ENCODE data around the gene COLGALT1.

The COLGALT1 gene

DNA sequence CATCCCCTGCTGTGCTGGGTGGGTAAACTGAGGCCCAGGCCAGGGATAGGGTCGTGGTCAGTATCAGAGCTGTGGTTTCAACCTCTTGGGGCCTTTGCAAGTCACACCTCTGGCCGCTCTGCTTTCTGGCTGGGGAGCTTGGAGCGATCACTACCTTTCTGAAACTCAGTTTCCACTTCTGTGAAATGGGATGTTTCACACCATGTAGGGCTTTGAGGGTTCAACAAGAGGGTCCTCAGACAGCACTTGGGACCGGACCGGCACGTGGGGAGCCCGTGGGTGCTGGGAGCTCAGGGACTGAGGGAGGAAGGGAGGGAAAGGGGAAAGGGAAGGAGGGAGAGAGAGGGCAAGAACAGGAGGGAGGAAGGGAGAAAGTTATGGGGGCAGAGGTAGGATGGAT lies 22.9 kb upstream of the COLGALT1 start:
- Histone ChIP-seq H3K9me3 (ENCODE audit: insufficient read depth, low read length) (no peaks in the 10 kb centered on the region), H3K9ac (ENCODE audit: low read length) (no peak overlapping the region), H3K4me2 (ENCODE audit: low read depth, low read length, poor library complexity, severe bottlenecking) (no peak overlapping the region), H3K9me2 (replicated peaks; ENCODE audit: insufficient read depth, low read length) (no peaks in the 10 kb centered on the region), H3K79me2 (ENCODE audit: insufficient read depth, low read length) (peaks cover 32% of the 10 kb centered on the region), H3K36me3 (ENCODE audit: low read length) (peaks cover 6% of the 10 kb centered on the region; the same call in 1 of the 2 replicates), H2AFZ (ENCODE audit: low read depth, low read length, severe bottlenecking) (no peak overlapping the region), H4K20me1 (ENCODE audit: low read depth, low read length) (no peaks in the 10 kb centered on the region), H3K27me3 (ENCODE audit: low read length) (no peaks in the 10 kb centered on the region), H3K27ac (ENCODE audit: low read depth, low read length) (no peak overlapping the region), H3K4me3 (ENCODE audit: insufficient read depth, low read length, poor library complexity, severe bottlenecking) (no peak overlapping the region), H3F3A (ENCODE audit: insufficient read depth) (peaks cover 31% of the 10 kb centered on the region)
- TF ChIP-seq, protein P1, sequence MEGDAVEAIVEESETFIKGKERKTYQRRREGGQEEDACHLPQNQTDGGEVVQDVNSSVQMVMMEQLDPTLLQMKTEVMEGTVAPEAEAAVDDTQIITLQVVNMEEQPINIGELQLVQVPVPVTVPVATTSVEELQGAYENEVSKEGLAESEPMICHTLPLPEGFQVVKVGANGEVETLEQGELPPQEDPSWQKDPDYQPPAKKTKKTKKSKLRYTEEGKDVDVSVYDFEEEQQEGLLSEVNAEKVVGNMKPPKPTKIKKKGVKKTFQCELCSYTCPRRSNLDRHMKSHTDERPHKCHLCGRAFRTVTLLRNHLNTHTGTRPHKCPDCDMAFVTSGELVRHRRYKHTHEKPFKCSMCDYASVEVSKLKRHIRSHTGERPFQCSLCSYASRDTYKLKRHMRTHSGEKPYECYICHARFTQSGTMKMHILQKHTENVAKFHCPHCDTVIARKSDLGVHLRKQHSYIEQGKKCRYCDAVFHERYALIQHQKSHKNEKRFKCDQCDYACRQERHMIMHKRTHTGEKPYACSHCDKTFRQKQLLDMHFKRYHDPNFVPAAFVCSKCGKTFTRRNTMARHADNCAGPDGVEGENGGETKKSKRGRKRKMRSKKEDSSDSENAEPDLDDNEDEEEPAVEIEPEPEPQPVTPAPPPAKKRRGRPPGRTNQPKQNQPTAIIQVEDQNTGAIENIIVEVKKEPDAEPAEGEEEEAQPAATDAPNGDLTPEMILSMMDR (IDR thresholded peaks at IDR 0.05; ENCODE audit: insufficient read depth, low read length, poor library complexity, severe bottlenecking) = no peak
- no peak for TF ChIP-seq EZH2phosphoT487 (conservative IDR thresholded peaks at IDR 0.05; ENCODE audit: low read length)

DNA sequence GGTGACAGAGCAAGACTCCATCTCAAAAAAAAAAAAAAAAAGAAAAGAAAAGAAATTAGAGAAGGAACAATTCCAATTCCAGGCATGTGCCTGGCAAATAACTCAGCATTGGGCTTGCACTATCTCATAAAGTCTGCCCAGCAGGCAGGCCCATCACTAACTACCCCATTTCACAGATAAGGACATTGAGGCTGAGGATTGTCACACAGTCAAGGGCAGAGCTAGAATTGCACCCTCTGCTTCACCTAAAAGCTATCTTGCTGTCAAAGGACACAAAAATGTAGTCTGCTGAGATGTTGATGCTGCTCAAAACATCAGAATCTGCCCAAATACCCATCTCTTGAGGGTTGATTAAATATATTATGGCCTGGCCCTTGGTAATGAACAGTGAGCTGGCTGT lies 20.7 kb upstream of the COLGALT1 start:
- no peak overlapping the region for H3K9ac ChIP-seq (ENCODE audit: low read length)
- H3K4me3 ChIP-seq (ENCODE audit: insufficient read depth, low read length, poor library complexity, severe bottlenecking) = no peak overlapping the region
- H3K27me3 ChIP-seq (ENCODE audit: low read length) = no peaks in the 10 kb centered on the region
- no peaks in the 10 kb centered on the region for H4K20me1 ChIP-seq (ENCODE audit: low read depth, low read length)
- no peaks in the 10 kb centered on the region for H3K9me2 ChIP-seq (replicated peaks; ENCODE audit: insufficient read depth, low read length)
- H3K4me2 ChIP-seq (ENCODE audit: low read depth, low read length, poor library complexity, severe bottlenecking) = no peak overlapping the region
- H3F3A ChIP-seq (ENCODE audit: insufficient read depth) = peaks cover 14% of the 10 kb centered on the region
- H3K36me3 ChIP-seq (ENCODE audit: low read length) = peaks cover 6% of the 10 kb centered on the region; the same call in 1 of the 2 replicates
- H2AFZ ChIP-seq (ENCODE audit: low read depth, low read length, severe bottlenecking) = no peak overlapping the region
- no peaks in the 10 kb centered on the region for H3K9me3 ChIP-seq (ENCODE audit: insufficient read depth, low read length)
- TF ChIP-seq, protein P1 (IDR thresholded peaks at IDR 0.05; ENCODE audit: insufficient read depth, low read length, poor library complexity, severe bottlenecking) = no peak
- TF ChIP-seq EZH2phosphoT487 (conservative IDR thresholded peaks at IDR 0.05; ENCODE audit: low read length) = no peak
- H3K79me2 ChIP-seq (ENCODE audit: insufficient read depth, low read length) = peaks cover 10% of the 10 kb centered on the region; the same call in 1 of the 2 replicates
- no peak overlapping the region for H3K27ac ChIP-seq (ENCODE audit: low read depth, low read length)

DNA sequence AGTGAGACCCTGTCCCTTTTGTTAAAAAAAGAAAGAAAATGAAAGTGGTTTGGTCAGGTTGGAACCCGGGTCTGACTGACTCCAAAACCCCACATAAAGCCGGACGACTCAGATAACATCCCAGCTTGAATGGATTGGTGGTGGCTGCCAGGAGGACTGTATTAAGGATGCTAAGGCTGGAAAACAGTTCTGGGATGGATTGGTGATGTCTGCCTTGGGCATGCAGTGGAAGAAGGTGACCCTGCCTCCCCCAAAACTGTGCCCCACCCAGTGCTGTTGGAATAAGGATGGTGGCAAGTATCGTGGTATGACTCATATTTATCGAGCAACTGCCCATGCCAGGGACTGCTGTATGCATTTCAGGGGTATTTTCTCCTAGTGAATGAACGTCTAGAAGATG lies 18.5 kb upstream of the COLGALT1 start:
- Histone ChIP-seq H3K9me3 (ENCODE audit: insufficient read depth, low read length) (no peaks in the 10 kb centered on the region), H3K27me3 (ENCODE audit: low read length) (no peaks in the 10 kb centered on the region), H2AFZ (ENCODE audit: low read depth, low read length, severe bottlenecking) (no peak overlapping the region), H3K27ac (ENCODE audit: low read depth, low read length) (no peak overlapping the region), H3K79me2 (ENCODE audit: insufficient read depth, low read length) (no peaks in the 10 kb centered on the region), H4K20me1 (ENCODE audit: low read depth, low read length) (no peaks in the 10 kb centered on the region), H3K4me3 (ENCODE audit: insufficient read depth, low read length, poor library complexity, severe bottlenecking) (no peak overlapping the region), H3K9me2 (replicated peaks; ENCODE audit: insufficient read depth, low read length) (no peaks in the 10 kb centered on the region), H3K9ac (ENCODE audit: low read length) (no peak overlapping the region), H3F3A (ENCODE audit: insufficient read depth) (peaks cover 8% of the 10 kb centered on the region; the same call in 1 of the 2 replicates), H3K36me3 (ENCODE audit: low read length) (peaks cover 6% of the 10 kb centered on the region; the same call in 1 of the 2 replicates), H3K4me2 (ENCODE audit: low read depth, low read length, poor library complexity, severe bottlenecking) (no peak overlapping the region)
- TF ChIP-seq, protein P1 (IDR thresholded peaks at IDR 0.05; ENCODE audit: insufficient read depth, low read length, poor library complexity, severe bottlenecking) = no peak
- no peak for TF ChIP-seq EZH2phosphoT487 (conservative IDR thresholded peaks at IDR 0.05; ENCODE audit: low read length)

All from SU-DHL-6 (cell line).